ENCODE data around the gene TMEM245. TPM values are rescaled to one million over a fixed set of nuclear protein-coding genes. Genes with fewer than 3 reads are reported as not detected.
"Not testable (repeated sequence)": the region's sequence is repeated elsewhere in the genome, so short reads cannot be mapped to it uniquely, and the experiment has no call there.

TMEM245 gene
- total RNA-seq, 1 donor from 2014 or later = 92.6 TPM

DNA sequence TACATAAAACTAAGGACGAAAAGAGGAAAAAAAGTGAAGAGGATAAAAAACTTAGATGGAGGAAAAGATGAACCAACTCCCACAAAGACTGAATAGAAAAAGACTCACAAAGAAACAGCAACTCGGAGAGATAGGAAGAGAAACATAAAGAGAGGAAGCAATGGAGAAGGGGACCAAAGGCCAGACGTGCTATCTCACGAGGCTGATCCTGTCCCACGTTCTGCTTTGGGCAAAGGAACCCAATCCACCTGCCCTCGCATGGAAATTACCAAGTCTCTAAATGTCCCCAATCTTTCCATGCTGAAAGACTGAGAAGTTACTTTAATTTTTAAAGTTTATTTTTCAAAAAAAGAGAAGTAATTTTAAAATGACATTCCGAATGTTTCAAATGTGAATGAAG, 36.6 kb downstream of the TMEM245 start:
- intact Hi-C loops (cut with DNase I) = no loop called here
- no peak for ATAC-seq
- DNase-seq (ENCODE audit: low spot score) = no peak

DNA sequence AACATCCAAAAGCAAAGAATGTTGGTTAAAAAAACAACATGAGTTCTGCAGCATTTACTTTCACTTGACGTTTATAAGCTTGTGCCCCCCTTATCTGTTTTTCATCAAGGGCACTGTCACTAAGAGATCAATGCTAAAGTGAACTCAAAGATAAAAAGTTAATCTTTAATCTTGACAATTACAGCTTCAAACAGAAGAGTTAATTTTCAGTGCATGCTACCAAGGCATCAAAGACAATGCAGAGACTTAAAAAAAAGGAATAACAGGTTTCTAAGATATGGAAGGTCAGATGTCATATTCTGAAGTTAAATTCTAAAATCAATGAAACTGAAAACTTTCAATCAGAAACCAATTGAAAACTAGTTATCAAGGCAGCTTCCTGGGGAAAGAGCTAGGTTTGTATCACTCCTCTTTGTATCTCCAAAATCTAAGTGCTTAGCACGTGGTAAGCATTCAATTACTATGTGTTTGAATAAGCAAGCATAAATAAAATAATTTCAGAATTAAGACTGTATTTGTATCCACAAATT, 37.6 kb downstream of the TMEM245 start:
- intact Hi-C loops (cut with DNase I) = no loop called here
- DNase-seq (ENCODE audit: low spot score) = no peak
- ATAC-seq = no peak

DNA sequence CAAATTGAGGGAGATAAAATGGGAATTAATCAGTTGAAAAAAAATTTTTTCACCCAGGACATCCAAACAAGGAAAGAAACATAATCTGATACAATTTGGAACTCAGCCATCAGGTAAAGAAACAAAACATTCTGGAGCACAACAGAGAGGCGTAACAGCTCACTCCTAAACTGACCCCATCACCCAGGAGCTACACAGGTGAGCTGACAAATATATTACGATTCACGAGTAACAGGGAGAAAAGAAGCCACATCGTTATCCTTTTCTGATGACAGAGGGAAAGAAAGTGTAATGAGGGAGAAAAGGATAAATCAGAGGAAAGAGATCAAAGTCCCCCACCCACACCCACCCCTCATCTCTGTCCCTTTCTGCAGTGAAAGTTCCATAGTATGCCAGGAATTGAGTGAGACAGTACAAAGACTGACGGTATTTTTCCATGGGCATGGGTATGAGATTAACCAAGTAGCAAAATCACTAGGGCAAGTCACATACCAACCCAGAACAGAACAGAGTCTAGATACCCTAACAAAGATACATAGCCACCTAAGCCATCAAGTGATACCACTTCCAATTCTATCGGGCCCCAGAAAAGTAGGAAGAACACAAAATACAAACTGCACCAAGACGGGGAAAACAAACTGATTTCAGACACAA, 45.4 kb downstream of the TMEM245 start:
- no peak for ATAC-seq
- intact Hi-C loops (cut with DNase I) = no loop called here
- no peak for DNase-seq (ENCODE audit: low spot score)

DNA sequence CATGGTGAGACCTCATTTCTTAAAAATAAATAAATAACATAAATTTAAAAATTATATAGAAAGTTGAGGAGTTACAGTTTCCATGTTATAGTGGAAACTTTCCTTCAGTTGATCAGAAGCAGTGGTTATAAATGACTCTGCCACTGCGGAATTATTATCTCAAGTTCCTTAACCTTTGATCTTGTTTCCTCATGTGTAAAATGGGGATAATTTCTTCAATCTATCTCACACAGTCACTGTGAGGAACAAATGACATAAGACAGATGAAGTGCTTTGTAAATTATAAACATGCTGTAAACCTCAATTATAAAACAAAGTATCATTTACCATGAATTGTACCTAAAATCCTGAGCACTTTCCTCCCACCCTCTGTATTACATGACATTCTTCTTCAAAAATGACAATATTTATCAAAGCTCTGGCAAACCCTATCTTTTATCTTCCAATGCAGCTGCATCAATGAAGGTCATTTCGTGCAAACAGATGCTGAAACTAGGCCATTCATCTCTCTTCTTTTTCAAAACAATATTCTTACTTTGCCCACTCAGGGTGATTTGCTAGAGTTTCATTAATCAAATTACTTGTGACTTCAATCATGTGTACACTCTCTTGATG, 46.8 kb downstream of the TMEM245 start:
- ATAC-seq (no peak), DNase-seq (ENCODE audit: low spot score) (no peak)
- intact Hi-C loops (cut with DNase I) = no loop called here

DNA sequence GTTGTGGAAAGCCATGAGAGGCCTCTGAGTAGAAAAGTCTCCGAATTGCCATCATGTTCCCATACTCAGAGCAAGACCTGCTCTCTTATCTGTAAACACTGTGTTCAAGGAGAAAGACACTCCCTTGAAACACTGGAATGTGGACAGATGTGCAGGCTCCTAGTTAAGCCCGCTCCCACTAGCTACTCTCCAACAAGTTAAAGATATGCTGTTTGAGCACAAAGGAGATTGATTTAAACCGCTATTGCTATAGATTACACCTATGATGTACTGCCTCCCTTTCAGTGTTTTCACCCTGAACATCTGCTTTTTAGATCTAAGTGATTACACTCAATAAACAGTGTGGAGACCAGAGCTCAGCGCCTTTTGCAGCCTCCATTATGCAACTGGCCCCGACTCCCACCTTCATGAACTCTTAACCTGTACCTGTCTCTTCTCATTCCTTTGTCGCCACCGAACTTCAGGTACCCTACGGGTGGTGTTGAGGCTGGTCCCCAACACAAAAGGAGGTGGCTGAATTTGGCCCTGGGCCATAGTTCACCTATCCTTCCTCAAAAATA, 47.5 kb downstream of the TMEM245 start:
- intact Hi-C loops (cut with DNase I) = no loop called here
- DNase-seq (ENCODE audit: low spot score) = no peak
- ATAC-seq = no peak

DNA sequence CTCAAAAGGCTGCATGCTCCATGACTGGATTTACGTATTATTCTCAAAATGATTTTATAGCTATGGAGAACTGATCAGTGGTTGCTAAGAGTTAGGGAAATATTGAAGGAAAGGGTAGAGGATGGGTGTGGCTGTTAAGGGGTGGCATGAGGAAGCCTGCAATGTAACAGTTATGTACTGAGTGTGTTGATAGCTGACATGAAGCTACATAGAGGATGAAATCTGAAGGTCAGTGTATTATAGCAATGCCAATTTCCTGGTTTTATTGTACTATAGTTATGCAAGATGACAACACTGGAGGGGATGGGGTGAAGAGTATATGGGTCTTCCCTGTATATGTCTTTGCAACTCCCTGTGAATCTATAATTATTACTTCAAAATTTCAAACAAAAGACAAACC, 51.0 kb downstream of the TMEM245 start:
- DNase-seq (ENCODE audit: low spot score) = no peak

DNA sequence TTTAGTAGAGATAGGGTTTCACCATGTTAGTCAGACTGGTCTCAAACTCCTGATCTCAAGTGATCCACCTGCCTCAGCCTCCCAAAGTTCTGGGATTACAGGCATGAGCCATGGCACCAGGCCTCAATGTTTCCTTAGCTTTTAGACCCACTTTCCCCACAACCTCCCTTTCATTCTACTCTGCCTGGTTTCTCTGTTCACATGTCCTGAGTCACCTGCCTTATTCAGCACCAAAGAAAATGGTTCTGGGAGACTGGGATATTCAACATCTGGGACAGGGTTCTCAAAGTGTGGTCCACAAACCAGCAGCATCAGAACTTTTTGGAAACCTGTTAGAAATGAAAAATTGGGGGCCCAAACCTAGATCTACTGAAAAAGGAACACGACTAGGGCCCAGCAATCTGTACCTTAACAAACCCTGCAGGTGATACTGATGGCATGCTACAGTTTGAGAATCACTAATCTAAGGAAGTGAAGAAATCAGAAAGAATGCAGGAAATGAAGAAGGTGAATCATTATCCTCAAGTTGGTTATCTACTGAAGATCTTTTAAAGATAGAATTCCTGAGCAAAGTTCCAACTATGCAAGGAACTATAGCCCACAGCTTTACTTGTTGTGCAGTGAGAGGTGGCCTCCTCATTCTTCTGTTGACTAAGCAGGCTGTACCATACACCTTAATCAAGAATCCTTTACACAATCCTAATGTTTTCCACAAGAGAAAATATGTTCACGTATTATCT, 54.6 kb downstream of the TMEM245 start:
- DNase-seq (ENCODE audit: low spot score) (no peak), ATAC-seq (no peak)
- intact Hi-C loops (cut with DNase I) = no loop called here

More for the DNA sequence above, 51.0 kb downstream of the TMEM245 start:
- no peak for ATAC-seq
- intact Hi-C loops (cut with DNase I) = no loop called here

DNA sequence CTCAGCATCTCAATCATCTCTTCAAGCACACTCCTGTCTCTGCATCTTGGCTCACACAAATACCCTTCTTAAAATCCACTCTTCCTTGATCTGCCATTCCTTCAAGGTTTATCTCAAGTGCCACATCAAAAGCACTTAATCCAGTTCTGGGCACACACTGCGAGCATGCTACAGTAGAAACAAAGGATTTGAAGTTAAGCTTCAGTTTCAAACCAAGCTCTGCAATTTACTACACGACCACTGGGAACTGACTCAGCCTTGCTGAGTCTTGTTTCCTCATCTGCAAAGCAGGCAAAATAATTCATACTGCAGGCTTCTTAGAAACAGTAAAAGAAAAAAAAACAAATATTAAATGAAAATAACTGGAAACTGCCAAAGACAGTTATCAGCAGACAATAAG, 56.0 kb downstream of the TMEM245 start:
- DNase-seq (ENCODE audit: low spot score) (no peak), ATAC-seq (no peak)
- intact Hi-C loops (cut with DNase I) = no loop called here

DNA sequence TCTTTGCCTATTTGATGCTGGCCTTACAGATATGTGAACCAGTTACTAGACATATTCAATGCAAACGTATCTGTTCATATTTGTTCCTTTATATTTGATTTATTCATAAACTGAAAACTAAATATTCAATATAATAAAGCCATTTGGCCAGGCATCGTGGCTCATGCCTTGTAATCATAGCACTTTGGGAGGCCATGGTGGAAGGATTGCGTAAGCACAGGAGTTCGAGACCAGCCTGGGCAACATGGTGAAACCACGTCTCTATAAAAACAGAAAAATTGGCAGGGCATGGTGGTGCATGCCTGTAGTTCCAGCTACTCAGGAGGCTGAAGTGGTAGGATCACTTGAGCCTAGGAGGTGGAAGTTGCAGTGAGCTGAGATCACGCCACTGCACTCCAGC, 57.2 kb downstream of the TMEM245 start:
- intact Hi-C loops (cut with DNase I) = no loop called here
- ATAC-seq = no peak
- no peak for DNase-seq (ENCODE audit: low spot score)

DNA sequence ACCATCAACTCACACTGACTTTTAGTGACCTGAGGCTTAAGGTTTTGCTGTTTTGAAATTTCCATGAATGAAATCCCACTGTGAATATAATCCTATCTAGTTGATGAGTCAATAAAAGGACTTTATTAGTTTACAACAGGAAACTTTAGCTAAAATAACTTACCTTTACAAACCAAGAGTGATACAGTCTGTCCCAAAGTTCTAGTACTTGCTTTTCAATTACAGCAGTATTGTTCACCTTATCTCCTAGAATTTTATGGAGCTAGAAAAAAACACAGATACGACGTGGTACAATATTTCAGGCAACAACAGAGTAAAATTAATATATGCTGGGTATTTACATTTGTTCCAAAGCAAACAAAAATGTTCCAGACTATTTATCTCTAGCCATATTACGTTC, 59.6 kb downstream of the TMEM245 start:
- DNase-seq (ENCODE audit: low spot score) = no peak
- intact Hi-C loops (cut with DNase I) = no loop called here
- ATAC-seq = no peak

DNA sequence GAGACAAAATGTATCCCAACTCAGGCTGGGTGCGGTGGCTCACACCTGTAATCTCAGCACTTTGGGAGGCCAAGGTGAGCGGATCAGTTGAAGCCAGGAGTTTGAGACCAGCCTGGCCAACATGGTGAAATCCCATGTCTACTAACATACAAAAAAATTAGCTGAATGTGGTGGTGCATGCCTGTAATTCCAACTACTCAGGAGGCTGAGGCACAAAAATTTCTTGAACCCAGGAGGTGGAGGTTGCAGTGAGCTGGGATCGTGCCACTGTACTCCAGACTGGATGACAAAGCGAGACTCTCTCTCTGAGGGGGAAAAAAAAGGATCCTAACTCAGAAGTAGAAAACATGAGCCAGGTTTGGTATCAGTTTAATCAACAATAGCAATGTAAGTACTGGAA, 66.6 kb downstream of the TMEM245 start:
- intact Hi-C loops (cut with DNase I); DNase-seq (ENCODE audit: low spot score); ATAC-seq: not testable (repeated sequence)

DNA sequence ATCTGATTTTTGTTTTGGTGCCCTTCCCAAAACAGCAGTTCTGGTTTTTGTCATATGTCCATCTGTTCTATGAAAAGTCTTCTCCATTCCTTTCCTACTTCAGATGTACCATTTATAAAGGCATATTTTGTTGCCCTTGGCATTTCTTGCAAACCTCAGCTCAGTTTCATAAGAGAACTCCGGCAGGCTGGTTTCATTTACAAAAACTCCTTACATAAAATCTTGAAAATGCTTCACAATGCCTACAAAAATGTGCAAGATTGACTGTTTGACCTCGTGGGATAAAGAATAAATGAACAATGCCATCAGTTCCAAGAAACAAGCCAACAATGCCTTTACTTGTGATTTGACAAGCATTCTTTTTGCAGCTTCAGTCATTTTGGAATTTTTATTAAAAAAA, 67.3 kb downstream of the TMEM245 start:
- intact Hi-C loops (cut with DNase I) = no loop called here
- no peak for DNase-seq (ENCODE audit: low spot score)
- no peak for ATAC-seq

DNA sequence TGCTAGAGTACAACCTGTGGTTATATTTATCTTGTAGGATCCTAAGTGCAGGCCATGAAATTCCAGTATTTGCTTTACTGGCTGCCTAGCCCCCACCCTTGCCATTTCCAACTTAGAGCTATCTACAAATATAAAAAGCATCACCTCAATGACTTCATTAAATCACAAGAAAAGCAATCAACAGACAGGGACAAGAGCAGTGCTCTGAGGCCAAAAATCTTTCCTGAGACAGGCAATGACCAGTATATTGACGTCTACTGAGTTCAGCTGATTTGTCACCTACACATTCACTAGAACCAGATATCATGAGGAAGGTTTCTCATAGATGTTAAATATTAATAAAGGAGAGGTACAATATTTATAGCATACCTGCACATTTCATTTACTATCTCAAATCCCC, 68.0 kb downstream of the TMEM245 start:
- DNase-seq (ENCODE audit: low spot score) = no peak
- intact Hi-C loops (cut with DNase I) = no loop called here
- ATAC-seq = no peak

DNA sequence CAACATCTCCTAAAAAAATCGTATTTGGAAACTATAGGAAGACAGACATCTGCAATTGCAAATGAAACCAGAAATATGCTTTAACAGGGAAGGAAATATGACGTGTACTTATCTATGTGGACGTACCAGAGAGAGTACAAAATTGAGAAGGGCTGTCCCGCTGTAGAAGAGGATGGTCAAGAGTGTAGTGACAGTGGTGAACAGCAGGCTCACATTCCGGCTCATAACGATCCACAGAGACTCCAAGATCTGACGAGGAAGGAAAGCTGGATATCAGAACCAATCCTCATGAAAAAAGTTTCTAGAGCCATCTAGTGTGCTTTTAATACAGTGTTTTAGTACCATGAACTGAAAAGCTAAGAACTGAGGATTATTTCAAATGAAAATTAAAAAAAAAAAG, 69.3 kb downstream of the TMEM245 start:
- ATAC-seq (no peak), DNase-seq (ENCODE audit: low spot score) (no peak)
- intact Hi-C loops (cut with DNase I) = no loop called here

DNA sequence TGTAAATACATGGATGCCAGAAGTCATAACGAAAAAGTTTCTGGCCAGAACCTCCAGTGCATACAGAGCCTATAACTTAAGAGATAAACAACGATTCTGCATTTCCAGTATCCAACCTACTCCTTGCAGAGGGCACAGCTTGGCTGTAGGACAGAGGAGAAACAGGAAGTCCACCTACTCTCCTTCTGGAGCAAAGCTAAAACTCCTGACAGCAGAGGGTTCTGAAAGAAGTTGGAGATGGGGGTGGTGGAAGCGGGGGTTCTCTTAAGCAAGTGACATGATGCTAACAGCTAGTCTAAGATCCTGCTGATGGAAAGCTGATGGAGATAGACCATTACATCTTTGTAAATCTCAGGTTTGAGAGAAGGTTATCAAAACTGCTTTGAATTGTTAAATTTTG, 70.9 kb downstream of the TMEM245 start:
- intact Hi-C loops (cut with DNase I) = no loop called here
- DNase-seq (ENCODE audit: low spot score) (no peak), ATAC-seq (no peak)

DNA sequence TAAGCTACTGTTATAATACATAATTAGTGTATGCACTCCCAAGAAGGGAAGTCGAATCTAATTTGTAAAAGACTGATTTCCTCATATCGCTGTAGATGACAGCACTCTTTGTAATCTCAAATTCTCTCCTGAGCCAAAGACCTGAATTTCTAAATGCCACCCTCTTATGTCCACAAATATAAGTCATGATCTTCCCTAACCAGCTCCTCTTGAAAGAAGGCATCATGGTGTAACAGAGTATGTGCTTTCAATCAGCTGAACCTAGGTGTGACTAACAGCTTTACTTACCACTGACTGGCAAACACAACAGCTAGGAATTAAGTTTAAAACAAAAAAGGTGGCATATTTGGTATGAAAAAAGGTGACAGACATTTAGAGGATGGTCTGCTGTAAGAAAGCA, 72.5 kb downstream of the TMEM245 start:
- intact Hi-C loops (cut with DNase I) = no loop called here
- ATAC-seq = no peak

DNA sequence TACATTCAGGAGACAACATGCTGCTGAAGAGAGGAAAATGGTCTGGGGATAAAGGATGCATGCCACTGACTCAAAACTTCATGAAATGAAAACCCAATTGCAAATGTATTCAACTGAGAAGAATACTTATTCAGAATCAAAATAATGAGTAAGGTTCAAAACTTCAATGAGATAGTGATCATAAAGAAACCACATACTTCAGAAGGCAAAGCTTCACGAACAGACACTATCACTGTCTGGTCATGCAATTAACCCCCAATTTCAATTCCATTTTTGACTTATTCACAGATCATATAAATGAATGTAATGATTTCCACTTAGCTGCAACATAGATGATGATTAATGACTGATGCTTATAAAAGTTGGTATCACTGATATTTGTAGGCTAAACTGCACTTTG, 73.4 kb downstream of the TMEM245 start:
- ATAC-seq = no peak

More for the DNA sequence above, 72.5 kb downstream of the TMEM245 start:
- DNase-seq (ENCODE audit: low spot score) = no peak

DNA sequence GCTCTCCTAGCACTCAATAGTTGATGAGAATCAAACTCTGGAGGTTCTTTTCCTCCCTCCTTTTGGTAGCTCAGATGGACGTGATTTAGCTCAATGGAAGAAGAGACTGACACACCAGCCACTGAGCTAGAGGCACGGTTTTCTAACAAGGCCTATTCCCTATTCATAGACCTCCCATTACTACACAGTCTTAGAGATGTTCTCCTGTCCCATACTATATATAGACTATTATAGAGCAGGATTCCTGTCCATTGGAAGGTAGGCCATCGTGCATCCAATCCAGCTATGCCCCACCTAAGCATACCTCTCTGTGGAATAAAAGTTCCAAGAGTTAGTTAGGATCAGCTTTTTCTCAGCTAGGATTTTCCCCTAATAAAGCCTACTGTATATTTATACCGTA, 76.2 kb downstream of the TMEM245 start:
- no peak for DNase-seq (ENCODE audit: low spot score)
- intact Hi-C loops (cut with DNase I) = no loop called here
- ATAC-seq = no peak

More for the DNA sequence above, 73.4 kb downstream of the TMEM245 start:
- no peak for DNase-seq (ENCODE audit: low spot score)
- intact Hi-C loops (cut with DNase I) = no loop called here

DNA sequence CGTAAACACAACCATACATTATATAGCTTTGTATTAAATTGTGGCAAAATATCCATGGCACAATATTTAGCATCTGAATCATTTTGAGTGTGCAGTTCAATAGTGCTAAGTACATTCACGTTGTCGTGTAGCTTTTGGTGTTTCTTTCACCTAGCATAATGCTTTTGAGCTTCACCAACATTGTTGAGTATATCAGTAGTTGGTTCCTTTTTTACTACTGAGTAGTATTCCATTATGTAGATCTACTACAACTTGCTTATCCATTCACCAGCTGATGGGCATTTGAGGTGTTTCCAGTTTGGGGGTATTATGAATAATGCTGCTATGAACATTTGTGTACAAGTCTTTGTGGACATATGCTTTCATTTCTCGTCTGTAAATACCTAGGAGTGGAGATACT, 79.2 kb downstream of the TMEM245 start:
- DNase-seq (ENCODE audit: low spot score) (no peak), ATAC-seq (no peak)
- intact Hi-C loops (cut with DNase I) = no loop called here

DNA sequence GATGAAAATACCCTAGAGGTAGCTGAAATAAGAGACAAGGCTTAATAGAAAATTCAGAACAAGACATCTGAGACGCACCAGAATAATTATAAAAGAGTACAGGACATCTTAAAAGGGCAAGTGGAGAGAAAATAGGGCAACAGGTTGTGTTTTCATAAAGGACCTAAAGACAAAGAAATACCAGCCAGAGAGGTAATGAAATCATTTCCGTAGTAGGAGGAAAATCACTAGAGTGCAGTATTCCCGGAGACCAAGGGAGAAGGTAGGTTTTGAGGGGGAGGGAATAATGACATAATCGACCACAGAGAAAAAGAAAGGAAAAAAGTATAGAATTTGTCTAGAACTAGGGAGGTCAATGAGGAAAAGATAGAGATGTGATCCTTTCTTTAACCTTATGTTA, 80.2 kb downstream of the TMEM245 start:
- no peak for ATAC-seq

More for the DNA sequence above, 80.2 kb downstream of the TMEM245 start:
- no peak for DNase-seq (ENCODE audit: low spot score)
- intact Hi-C loops (cut with DNase I) = no loop called here

Data from sciatic nerve (tissue), 2 donors.